ENCODE measurements around the gene RNF223.

RNF223 gene

DNA sequence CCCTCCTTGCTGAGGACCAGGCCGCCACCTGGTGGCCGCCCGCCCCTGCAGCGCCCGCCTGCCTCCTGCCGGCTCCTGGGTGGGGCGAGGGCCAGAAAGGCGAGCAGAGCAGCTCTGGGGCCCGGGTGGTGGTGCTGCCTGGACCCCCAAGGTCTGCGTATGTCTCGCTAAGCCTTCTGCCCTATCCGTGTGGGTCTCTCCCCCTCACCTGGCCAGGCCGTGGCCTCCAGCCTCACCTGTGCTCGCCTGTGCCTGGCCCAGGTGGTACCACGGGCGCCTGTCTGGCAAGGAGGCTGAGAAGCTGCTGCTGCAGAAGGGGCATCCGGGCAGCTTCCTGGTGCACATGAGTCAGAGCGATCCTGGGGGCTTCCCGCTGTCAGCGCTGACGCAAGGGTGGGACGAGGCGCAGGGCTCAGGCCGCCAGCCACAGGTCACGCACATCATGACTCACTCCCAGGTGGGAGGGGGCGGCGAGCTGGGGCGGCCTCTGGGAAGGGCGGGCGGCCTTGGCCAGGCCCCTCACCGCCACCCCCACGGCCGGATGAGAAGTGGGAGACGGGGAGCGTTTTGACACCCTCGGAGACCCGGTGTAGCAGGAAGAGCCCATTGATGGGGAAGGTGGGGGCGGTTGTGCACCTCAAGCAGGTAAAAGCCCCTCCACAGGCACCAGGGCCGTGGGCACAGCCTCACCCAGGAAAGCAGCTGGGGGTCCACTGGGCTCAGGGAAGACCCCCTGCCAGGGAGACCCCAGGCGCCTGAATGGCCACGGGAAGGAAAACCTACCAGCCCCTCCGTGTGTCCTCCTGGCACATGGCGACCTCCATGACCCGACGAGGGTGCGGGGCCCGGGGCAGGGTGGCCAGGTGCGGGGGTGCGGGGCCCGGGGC is 9.9 kb downstream of the RNF223 start:
- Histone ChIP-seq H3K36me3 (ENCODE audit: control insufficient read depth in 2 of 2, insufficient read depth in 2 of 2, low read length in 2 of 2) (no peaks in the 10 kb centered on the region), H3K9ac (ENCODE audit: low read length in 2 of 2) (no peak overlapping the region), H3K4me1 (ENCODE audit: control insufficient read depth, insufficient read depth, low read length) (peaks cover 21% of the 10 kb centered on the region), H3K27me3 (ENCODE audit: control insufficient read depth in 1 of 2, insufficient read depth in 2 of 2, low read length in 2 of 2) (peaks cover 39 to 58% of the 10 kb centered on the region in 2 donors), H3K27ac (ENCODE audit: low read length) (no peak overlapping the region), H3K9me3 (ENCODE audit: control insufficient read depth in 2 of 2, low read length in 2 of 2) (no peaks in the 10 kb centered on the region), H3K4me3 (ENCODE audit: low read length in 2 of 2) (no peak overlapping the region)

DNA sequence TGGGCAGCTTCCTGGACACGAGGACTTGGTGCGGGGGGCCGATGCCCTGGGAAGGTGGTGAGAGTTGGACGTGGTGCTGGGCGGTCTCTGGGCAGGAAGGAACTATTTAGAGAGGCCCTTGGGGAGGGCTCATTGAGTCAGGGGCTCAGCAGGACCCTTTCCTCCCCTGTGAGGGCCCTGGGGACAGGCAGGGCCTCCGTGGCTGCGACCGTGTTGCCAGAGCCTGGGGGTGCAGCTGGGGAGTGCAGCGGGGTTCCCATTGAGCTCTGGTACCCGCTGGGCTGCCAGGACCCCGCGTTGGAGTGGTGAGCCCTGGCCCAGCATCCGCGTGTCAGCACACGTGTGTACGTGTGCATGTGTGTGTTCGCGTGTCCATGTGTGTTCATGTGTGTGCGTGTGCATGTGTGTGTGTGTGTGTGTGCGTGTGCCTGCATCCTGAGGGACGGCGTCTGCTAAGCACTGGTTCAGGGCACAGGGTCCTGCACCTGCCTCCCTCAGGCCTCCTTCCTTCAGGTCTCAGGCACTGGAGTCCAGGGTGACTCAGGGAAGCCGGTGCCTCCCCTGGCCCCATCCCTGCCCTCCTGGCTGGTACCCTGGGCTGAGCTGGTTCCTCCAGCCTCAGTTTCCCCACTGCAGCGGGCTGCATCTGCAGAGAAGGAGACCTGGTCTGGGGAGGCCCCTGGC is 10.7 kb downstream of the RNF223 start:
- Histone ChIP-seq H3K9ac (ENCODE audit: low read length in 2 of 2) (no peak overlapping the region), H3K27me3 (ENCODE audit: control insufficient read depth in 1 of 2, insufficient read depth in 2 of 2, low read length in 2 of 2) (peaks cover 46 to 60% of the 10 kb centered on the region in 2 donors), H3K27ac (ENCODE audit: low read length) (no peak overlapping the region), H3K36me3 (ENCODE audit: control insufficient read depth in 2 of 2, insufficient read depth in 2 of 2, low read length in 2 of 2) (no peaks in the 10 kb centered on the region), H3K4me1 (ENCODE audit: control insufficient read depth, insufficient read depth, low read length) (peaks cover 21% of the 10 kb centered on the region), H3K9me3 (ENCODE audit: control insufficient read depth in 2 of 2, low read length in 2 of 2) (no peaks in the 10 kb centered on the region), H3K4me3 (ENCODE audit: low read length in 2 of 2) (no peak overlapping the region)

GRCh38 chr1:1062348-1063163 is 11.6 kb downstream of the RNF223 start:
- H3K4me3 ChIP-seq (ENCODE audit: low read length in 2 of 2), result no peak overlapping the region

GRCh38 chr1:1061682-1062345 is 12.3 kb downstream of the RNF223 start:
- H3K36me3 ChIP-seq (ENCODE audit: control insufficient read depth in 2 of 2, insufficient read depth in 2 of 2, low read length in 2 of 2), result no peaks in the 10 kb centered on the region
- no peak overlapping the region for H3K4me3 ChIP-seq (ENCODE audit: low read length in 2 of 2)
- no peak overlapping the region for H3K9ac ChIP-seq (ENCODE audit: low read length in 2 of 2)
- no peaks in the 10 kb centered on the region for H3K9me3 ChIP-seq (ENCODE audit: control insufficient read depth in 2 of 2, low read length in 2 of 2)
- H3K27me3 ChIP-seq (ENCODE audit: control insufficient read depth in 1 of 2, insufficient read depth in 2 of 2, low read length in 2 of 2), result peaks cover 42 to 52% of the 10 kb centered on the region in 2 donors
- H3K27ac ChIP-seq (ENCODE audit: low read length), result no peak overlapping the region
- peaks cover 16% of the 10 kb centered on the region for H3K4me1 ChIP-seq (ENCODE audit: control insufficient read depth, insufficient read depth, low read length)

More at GRCh38 chr1:1062348-1063163, 11.6 kb downstream of the RNF223 start:
- Histone ChIP-seq H3K9ac (ENCODE audit: low read length in 2 of 2) (no peak overlapping the region), H3K27me3 (ENCODE audit: control insufficient read depth in 1 of 2, insufficient read depth in 2 of 2, low read length in 2 of 2) (peaks cover 44 to 58% of the 10 kb centered on the region in 2 donors), H3K4me1 (ENCODE audit: control insufficient read depth, insufficient read depth, low read length) (peaks cover 16% of the 10 kb centered on the region), H3K36me3 (ENCODE audit: control insufficient read depth in 2 of 2, insufficient read depth in 2 of 2, low read length in 2 of 2) (no peaks in the 10 kb centered on the region), H3K27ac (ENCODE audit: low read length) (no peak overlapping the region), H3K9me3 (ENCODE audit: control insufficient read depth in 2 of 2, low read length in 2 of 2) (no peaks in the 10 kb centered on the region)

DNA sequence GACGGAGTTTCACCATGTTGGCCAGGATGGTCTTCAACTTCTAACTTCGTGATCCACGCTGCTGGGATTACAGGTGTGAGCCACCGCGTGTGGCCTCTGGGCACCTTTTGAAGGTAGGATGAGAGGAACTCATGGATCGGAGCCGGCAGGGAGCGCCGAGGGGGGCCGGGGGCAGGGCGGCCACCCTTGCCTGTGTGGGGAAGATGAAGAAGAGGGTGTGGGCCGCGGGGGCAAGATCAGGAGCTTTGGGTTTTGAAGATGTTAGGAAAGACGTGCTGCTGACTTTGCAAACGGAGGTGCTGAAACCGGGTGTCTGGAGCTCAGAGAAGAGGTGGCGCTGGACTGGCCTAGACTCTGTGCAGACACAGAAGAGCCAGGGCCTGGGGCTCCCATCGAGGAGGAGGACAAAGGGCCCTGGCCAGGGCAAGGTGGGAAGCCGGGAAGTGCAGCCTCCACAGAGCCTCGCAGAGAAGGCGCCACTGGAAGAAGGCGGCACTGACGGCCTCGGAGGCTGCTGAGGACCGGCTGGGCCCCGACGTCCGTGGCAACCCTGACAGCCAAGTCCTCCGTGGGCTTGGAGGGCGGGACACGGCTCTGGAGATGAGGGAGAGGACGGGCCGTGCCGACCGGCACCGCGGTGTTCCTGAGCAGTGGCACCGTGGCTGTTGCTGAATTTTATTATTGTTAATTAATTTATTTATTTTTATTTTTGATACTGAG is 13.7 kb downstream of the RNF223 start:
- Histone ChIP-seq H3K4me3 (ENCODE audit: low read length in 2 of 2) (no peak overlapping the region), H3K27me3 (ENCODE audit: control insufficient read depth in 1 of 2, insufficient read depth in 2 of 2, low read length in 2 of 2) (peaks cover 42 to 52% of the 10 kb centered on the region in 2 donors), H3K36me3 (ENCODE audit: control insufficient read depth in 2 of 2, insufficient read depth in 2 of 2, low read length in 2 of 2) (no peaks in the 10 kb centered on the region), H3K27ac (ENCODE audit: low read length) (no peak overlapping the region), H3K4me1 (ENCODE audit: control insufficient read depth, insufficient read depth, low read length) (peaks cover 16% of the 10 kb centered on the region), H3K9ac (ENCODE audit: low read length in 2 of 2) (no peak overlapping the region), H3K9me3 (ENCODE audit: control insufficient read depth in 2 of 2, low read length in 2 of 2) (no peaks in the 10 kb centered on the region)

- no peak overlapping the region for H3K9ac ChIP-seq (ENCODE audit: low read length in 2 of 2)
- H3K4me3 ChIP-seq (ENCODE audit: low read length in 2 of 2), result peak overlapping the region; percentile 12 to 67
- H3K27me3 ChIP-seq (ENCODE audit: control insufficient read depth in 1 of 2, insufficient read depth in 2 of 2, low read length in 2 of 2), result peaks cover 42 to 52% of the 10 kb centered on the region in 2 donors
- no peaks in the 10 kb centered on the region for H3K9me3 ChIP-seq (ENCODE audit: control insufficient read depth in 2 of 2, low read length in 2 of 2)
- H3K27ac ChIP-seq (ENCODE audit: low read length), result no peak overlapping the region
- H3K4me1 ChIP-seq (ENCODE audit: control insufficient read depth, insufficient read depth, low read length), result peaks cover 16% of the 10 kb centered on the region
- no peaks in the 10 kb centered on the region for H3K36me3 ChIP-seq (ENCODE audit: control insufficient read depth in 2 of 2, insufficient read depth in 2 of 2, low read length in 2 of 2)
Observed at GRCh38 chr1:1059494-1060280, 14.4 kb downstream of the RNF223 start.

GRCh38 chr1:1058921-1059493 is 15.1 kb downstream of the RNF223 start:
- no peak overlapping the region for H3K9ac ChIP-seq (ENCODE audit: low read length in 2 of 2)
- H3K4me1 ChIP-seq (ENCODE audit: control insufficient read depth, insufficient read depth, low read length), result peaks cover 15% of the 10 kb centered on the region
- H3K4me3 ChIP-seq (ENCODE audit: low read length in 2 of 2), result peak overlapping the region in 1 of 2 donors; percentile 67
- no peaks in the 10 kb centered on the region for H3K36me3 ChIP-seq (ENCODE audit: control insufficient read depth in 2 of 2, insufficient read depth in 2 of 2, low read length in 2 of 2)
- H3K27me3 ChIP-seq (ENCODE audit: control insufficient read depth in 1 of 2, insufficient read depth in 2 of 2, low read length in 2 of 2), result peaks cover 36 to 46% of the 10 kb centered on the region in 2 donors
- H3K27ac ChIP-seq (ENCODE audit: low read length), result no peak overlapping the region
- no peaks in the 10 kb centered on the region for H3K9me3 ChIP-seq (ENCODE audit: control insufficient read depth in 2 of 2, low read length in 2 of 2)

DNA sequence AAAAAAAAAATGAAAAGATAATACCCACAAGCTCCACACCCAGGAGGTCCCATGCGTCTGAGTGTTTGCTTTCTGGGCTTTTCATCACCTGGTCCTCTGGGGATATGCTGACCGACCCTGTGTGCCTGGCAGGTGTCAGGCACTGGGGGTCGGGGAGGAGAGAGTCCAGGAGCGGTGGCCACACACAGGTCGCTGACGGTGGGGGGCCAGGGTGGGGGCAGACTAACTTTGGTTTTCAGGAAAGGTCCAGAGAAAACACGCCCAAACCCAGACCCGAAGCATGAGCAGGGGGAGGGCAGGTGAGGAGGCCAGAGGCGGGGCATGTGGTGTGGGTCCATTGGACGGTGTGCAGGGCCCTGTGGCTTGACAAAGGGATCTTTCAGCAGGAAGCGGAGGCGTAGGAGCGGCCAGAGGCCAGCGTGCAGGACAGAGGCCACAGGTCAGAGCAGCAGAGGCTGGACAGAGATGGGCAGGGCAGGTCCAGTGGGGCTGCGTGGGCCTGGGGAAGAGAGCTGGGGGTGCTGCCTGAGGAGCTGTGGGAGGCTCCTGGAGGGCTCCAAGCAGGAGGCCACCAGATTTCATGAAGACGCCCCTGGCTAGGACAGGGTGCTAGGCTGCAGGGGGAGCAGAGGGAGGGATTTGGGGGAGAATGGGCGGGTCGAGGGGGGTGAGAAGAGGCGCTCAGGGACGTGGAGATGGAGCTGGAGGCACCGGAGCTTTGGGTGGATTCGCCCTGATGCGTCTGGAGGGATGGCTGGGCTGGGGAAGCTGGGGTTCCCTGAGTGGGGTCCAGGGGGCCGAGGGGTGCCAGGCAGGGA is 15.8 kb downstream of the RNF223 start:
- no peak overlapping the region for H3K9ac ChIP-seq (ENCODE audit: low read length in 2 of 2)
- no peak overlapping the region for H3K27ac ChIP-seq (ENCODE audit: low read length)
- peaks cover 11% of the 10 kb centered on the region for H3K4me1 ChIP-seq (ENCODE audit: control insufficient read depth, insufficient read depth, low read length)
- H3K27me3 ChIP-seq (ENCODE audit: control insufficient read depth in 1 of 2, insufficient read depth in 2 of 2, low read length in 2 of 2), result peaks cover 33 to 41% of the 10 kb centered on the region in 2 donors
- no peak overlapping the region for H3K4me3 ChIP-seq (ENCODE audit: low read length in 2 of 2)
- H3K9me3 ChIP-seq (ENCODE audit: control insufficient read depth in 2 of 2, low read length in 2 of 2), result no peaks in the 10 kb centered on the region
- no peaks in the 10 kb centered on the region for H3K36me3 ChIP-seq (ENCODE audit: control insufficient read depth in 2 of 2, insufficient read depth in 2 of 2, low read length in 2 of 2)
